ENCODE results near the gene MET.
A peak's percentile ranks its signal among the peaks of the same experiment; 100 is the strongest.

The MET gene

GRCh38 chr7:116805100-116805544 is 133.1 kb downstream of the MET start (continued):
- TF ChIP-seq ZBTB44 (tag by site-specific recombination; IDR thresholded peaks at IDR 0.05) (peak; percentile 58; the same call in 1 of the 2 replicates), ZSCAN23 (tag by site-specific recombination; IDR thresholded peaks at IDR 0.05) (0 out of 2 replicates have a peak, but pooled peaks have one; percentile 65), OSR2 (tag by site-specific recombination; IDR thresholded peaks at IDR 0.05) (peak; percentile 81), SCRT2 (tag by site-specific recombination; IDR thresholded peaks at IDR 0.05) (peak; percentile 98), ZNF350 (tag by site-specific recombination; IDR thresholded peaks at IDR 0.05) (no peak), HIC1 (tag by site-specific recombination; IDR thresholded peaks at IDR 0.05) (peak; percentile 68), ZNF324 (tag by site-specific recombination; IDR thresholded peaks at IDR 0.05) (0 out of 2 replicates have a peak, but pooled peaks have one; percentile 41), ZNF645 (tag by site-specific recombination; IDR thresholded peaks at IDR 0.05) (no peak), PRDM10 (tag by site-specific recombination; IDR thresholded peaks at IDR 0.05) (peak; percentile 36; the same call in 1 of the 2 replicates), ZNF10 (tag by site-specific recombination; IDR thresholded peaks at IDR 0.05) (peak; percentile 66), ZNF48 (tag by site-specific recombination; IDR thresholded peaks at IDR 0.05) (no peak), ZNF2 (tag by site-specific recombination; IDR thresholded peaks at IDR 0.05) (peak; percentile 32; the same call in 1 of the 2 replicates), ZNF146 (tag by site-specific recombination; IDR thresholded peaks at IDR 0.05) (peak; percentile 33; the same call in 1 of the 2 replicates), ZNF398 (tag by site-specific recombination; IDR thresholded peaks at IDR 0.05) (peak; percentile 54), KLF1 (tag by site-specific recombination; IDR thresholded peaks at IDR 0.05) (peak; percentile 36; the same call in 1 of the 2 replicates), ATF2 (tag by site-specific recombination; IDR thresholded peaks at IDR 0.05; ENCODE audit: low read depth) (peak; percentile 71), ZNF18 (tag by site-specific recombination; IDR thresholded peaks at IDR 0.05) (peak; percentile 75), ZEB2 (tag by site-specific recombination; IDR thresholded peaks at IDR 0.05) (peak; percentile 94), IKZF3 (tag by site-specific recombination; IDR thresholded peaks at IDR 0.05) (0 out of 2 replicates have a peak, but pooled peaks have one; percentile 57), BCL11A (tag by site-specific recombination; IDR thresholded peaks at IDR 0.05; ENCODE audit: low read depth) (peak; percentile 81), ZBTB21 (tag by site-specific recombination; IDR thresholded peaks at IDR 0.05) (peak; percentile 77; the same call in 1 of the 2 replicates), ZFP41 (tag by site-specific recombination; IDR thresholded peaks at IDR 0.05; ENCODE audit: borderline replicate concordance) (no peak), ZNF394 (tag by site-specific recombination; IDR thresholded peaks at IDR 0.05; ENCODE audit: borderline replicate concordance) (peak; percentile 56; the same call in 1 of the 2 replicates), ZNF366 (tag by site-specific recombination; conservative IDR thresholded peaks at IDR 0.05) (peak; percentile 88), ZNF654 (tag by site-specific recombination; IDR thresholded peaks at IDR 0.05; ENCODE audit: low read depth) (peak; percentile 10; the same call in 1 of the 2 replicates)

Measured in HEK293 (cell line).